Endometrial microvascular endothelial cells (primary cell): Measurements from ENCODE around the gene FKBP4. TPM values are rescaled to one million over a fixed set of nuclear protein-coding genes. Genes with fewer than 3 reads are reported as not detected.

Experiments used
- in situ Hi-C: cut with HindIII; loops from 2 replicates; pipeline ENCODE4 v1.10.0; 2017; ENCODE audit warnings: low sequenced_read_pairs, low pct_unique_long_range_greater_than_20kb; ENCODE audit errors: inconsistent ontology term
- total RNA-seq: library from RNA; depleted of rRNA; stranded (reverse); fragments of >200 nt; gene quantifications from one replicate; pipeline ENCODE4 v1.2.3, GENCODE V29; 2015; ENCODE audit errors: inconsistent ontology term

The FKBP4 gene
- total RNA-seq, 1 donor from 2014 or later: 60.8 TPM

- in situ Hi-C loops: no loop called here
Observed at GRCh38 chr12:2834581-2835491, 40.1 kb downstream of the FKBP4 start, which contains the start of gene NRIP2. Gene NRIP2, minus strand, starts transcription at chr12:2835035. Its CDS starts 52 bp downstream, at chr12:2834983.

GRCh38 chr12:2835691-2836403 is 41.1 kb downstream of the FKBP4 start:
- in situ Hi-C loops: no loop called here

- in situ Hi-C loops: no loop called here
Observed at GRCh38 chr12:2836574-2836973, 41.8 kb downstream of the FKBP4 start.

- in situ Hi-C loops: no loop called here
Observed at GRCh38 chr12:2841056-2841650, 46.4 kb downstream of the FKBP4 start.

GRCh38 chr12:2842948-2843347 is 48.2 kb downstream of the FKBP4 start:
- in situ Hi-C loops: no loop called here

GRCh38 chr12:2844786-2845185 is 50.0 kb downstream of the FKBP4 start:
- in situ Hi-C loops: no loop called here

GRCh38 chr12:2845280-2845679 is 50.5 kb downstream of the FKBP4 start:
- in situ Hi-C loops: no loop called here

- in situ Hi-C loops: no loop called here
Observed at GRCh38 chr12:2851931-2852330, 57.2 kb downstream of the FKBP4 start.

GRCh38 chr12:2853626-2854025 is 58.9 kb downstream of the FKBP4 start:
- in situ Hi-C loops: no loop called here

Other genes with a start within 250 kb of the FKBP4 start
- 34.1 TPM for gene ITFG2, start 17.7 kb downstream of the FKBP4 start, total RNA-seq
- gene NRIP2, start 40.1 kb downstream of the FKBP4 start, total RNA-seq: not detected
- not detected for gene TEX52, start 62.1 kb downstream of the FKBP4 start, total RNA-seq
- 57.3 TPM for gene FOXM1, start 82.2 kb downstream of the FKBP4 start, total RNA-seq
- gene RHNO1, start 82.3 kb downstream of the FKBP4 start, total RNA-seq: 52.6 TPM
- gene TULP3, start 95.9 kb downstream of the FKBP4 start, total RNA-seq: 16.1 TPM
- gene TEAD4, start 164.4 kb downstream of the FKBP4 start, total RNA-seq: 78.1 TPM